ENCODE data around the gene EXPH5. TPM values are rescaled to one million over a fixed set of nuclear protein-coding genes. Genes with fewer than 3 reads are reported as not detected.
"Not testable (repeated sequence)": the region's sequence is repeated elsewhere in the genome, so short reads cannot be mapped to it uniquely, and the experiment has no call there.

EXPH5 gene, protein sequence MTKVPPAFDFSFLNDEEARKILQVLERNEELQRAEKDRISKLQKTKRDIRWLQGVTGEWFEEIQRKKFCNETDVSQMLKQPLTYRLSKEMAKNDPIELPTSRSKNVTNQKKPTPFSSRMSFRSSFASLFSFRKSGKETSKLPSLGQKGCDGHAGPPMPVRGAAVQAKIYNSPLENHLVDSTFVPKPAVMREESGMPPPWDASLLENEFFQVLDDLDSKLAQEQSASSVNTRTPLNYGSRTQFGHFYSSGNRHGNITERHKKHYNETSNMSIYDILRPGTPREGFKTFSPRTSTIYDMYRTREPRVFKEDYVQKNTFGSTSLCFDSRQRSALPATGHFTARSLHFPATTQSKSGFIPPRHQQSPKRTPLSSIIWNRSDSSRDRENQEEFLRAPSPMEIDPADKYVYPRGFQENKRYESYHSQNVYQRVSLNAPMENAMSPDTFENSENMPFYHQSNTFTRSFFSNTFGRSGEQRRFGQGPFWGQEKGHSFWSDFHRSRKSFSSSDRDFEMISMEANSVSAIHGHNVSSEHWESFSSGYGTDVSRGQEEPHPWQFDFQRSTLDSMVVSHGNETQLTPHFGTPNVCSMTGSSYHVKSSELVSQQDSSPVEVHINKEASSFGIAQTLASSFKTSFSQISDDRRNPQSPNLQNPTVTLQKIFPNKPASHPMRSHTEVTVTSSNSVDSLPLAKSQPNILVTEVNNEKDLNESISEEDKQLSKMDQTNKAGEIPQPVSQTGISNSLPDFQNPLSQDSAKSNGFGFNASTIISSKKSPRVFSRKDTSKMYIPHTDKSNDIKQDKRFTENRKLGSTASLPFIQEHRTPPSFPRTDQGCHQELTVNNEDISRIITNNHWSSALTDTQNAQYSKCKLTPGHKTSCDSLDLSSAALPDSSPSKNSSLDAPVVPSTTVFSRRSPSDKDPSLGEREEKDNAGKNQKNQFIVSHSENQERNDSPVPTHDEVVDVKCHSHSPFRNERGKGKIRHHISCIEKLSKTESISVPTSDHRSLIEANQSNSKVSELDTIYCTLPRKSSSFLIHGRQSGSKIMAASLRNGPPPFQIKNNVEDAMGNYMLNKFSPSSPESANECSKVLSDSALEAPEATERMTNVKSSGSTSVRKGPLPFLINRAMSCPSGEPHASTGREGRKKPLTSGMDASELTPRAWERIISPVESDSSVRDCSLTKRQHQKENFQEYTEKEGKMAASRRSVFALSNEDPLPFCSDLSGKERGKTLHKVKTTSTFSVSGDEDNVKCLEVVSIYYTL (N-terminal part only)
- 1 to 10 TPM; 2.4 to 6.0 TPM for total RNA-seq

GRCh38 chr11:108593214-108593922 is at the start of gene EXPH5:
Gene EXPH5, minus strand, starts transcription at chr11:108593768. Its CDS starts 232 bp downstream, at chr11:108593536.
- peak; percentile 97 for ATAC-seq (replicated peaks)
- peaks cover 3% of the 10 kb centered on the region for H3K27me3 Mint-ChIP-seq

GRCh38 chr11:108641752-108642151 is 48.2 kb upstream of the EXPH5 start:
- H3K36me3 Mint-ChIP-seq (ENCODE audit: low read depth); ATAC-seq (replicated peaks); H3K4me3 Mint-ChIP-seq; H3K27me3 Mint-ChIP-seq; H3K27ac Mint-ChIP-seq; H3K9me3 Mint-ChIP-seq; H3K4me1 Mint-ChIP-seq: not testable (repeated sequence)

More at GRCh38 chr11:108593214-108593922, at the start of gene EXPH5:
- Mint-ChIP-seq H3K36me3 (ENCODE audit: low read depth) (no peaks in the 10 kb centered on the region), H3K9me3 (no peaks in the 10 kb centered on the region), H3K4me1 (no peaks in the 10 kb centered on the region), H3K27ac (peak within 1 kb of the TSS; percentile 88), H3K4me3 (peak within 1 kb of the TSS; percentile 89)

GRCh38 chr11:108639146-108639545 is 45.6 kb upstream of the EXPH5 start:
- Mint-ChIP-seq H3K4me3 (no peak overlapping the region), H3K4me1 (no peaks in the 10 kb centered on the region), H3K36me3 (ENCODE audit: low read depth) (no peaks in the 10 kb centered on the region), H3K27me3 (peaks cover 12% of the 10 kb centered on the region), H3K9me3 (no peaks in the 10 kb centered on the region), H3K27ac (no peak overlapping the region)
- no peak for ATAC-seq (replicated peaks)

- Mint-ChIP-seq H3K36me3 (ENCODE audit: low read depth) (no peaks in the 10 kb centered on the region), H3K4me1 (no peaks in the 10 kb centered on the region), H3K27me3 (peaks cover 13% of the 10 kb centered on the region), H3K27ac (no peak overlapping the region), H3K4me3 (no peak overlapping the region), H3K9me3 (no peaks in the 10 kb centered on the region)
- no peak for ATAC-seq (replicated peaks)
Measured at GRCh38 chr11:108636222-108636621, 42.7 kb upstream of the EXPH5 start.

- Mint-ChIP-seq H3K4me1 (no peaks in the 10 kb centered on the region), H3K36me3 (ENCODE audit: low read depth) (no peaks in the 10 kb centered on the region), H3K9me3 (no peaks in the 10 kb centered on the region), H3K4me3 (no peak overlapping the region), H3K27me3 (peaks cover 13% of the 10 kb centered on the region), H3K27ac (no peak overlapping the region)
- no peak for ATAC-seq (replicated peaks)
Measured at GRCh38 chr11:108635106-108635505, 41.5 kb upstream of the EXPH5 start.

DNA sequence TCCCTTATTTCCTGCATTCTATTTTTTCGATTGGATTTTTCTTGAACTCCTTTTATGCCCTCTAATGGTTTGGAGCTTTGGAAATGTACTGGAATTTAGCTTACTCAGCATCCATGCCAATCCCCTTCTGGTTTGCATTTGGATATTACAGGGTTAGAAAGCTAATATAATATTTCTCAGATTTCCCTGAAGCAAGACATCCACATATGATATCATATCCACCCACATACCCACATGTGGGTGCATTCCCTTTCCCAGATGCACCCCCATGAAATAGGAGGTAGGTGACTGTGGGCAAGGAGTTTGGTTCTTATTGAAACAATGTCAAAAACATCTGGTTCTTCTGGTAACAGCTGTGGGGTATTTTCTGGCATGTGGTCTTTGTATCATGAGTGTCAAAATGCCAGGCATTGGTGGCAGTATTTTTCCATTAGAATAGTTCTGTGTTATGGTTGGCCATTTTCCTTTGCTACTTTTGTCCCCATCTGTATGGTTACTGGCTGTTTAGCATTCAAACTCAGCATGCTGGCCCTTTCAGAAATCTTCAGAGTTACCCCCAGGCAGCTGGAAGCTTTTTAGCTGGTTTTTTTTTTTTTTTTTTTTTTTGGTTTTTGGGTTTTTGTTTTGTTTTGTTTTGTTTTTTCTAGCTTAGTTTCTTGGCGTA is 38.6 kb upstream of the EXPH5 start:
- Mint-ChIP-seq H3K27ac (no peak overlapping the region), H3K27me3 (peaks cover 11% of the 10 kb centered on the region), H3K36me3 (ENCODE audit: low read depth) (no peaks in the 10 kb centered on the region), H3K4me1 (no peaks in the 10 kb centered on the region), H3K4me3 (no peak overlapping the region), H3K9me3 (no peaks in the 10 kb centered on the region)
- no peak for ATAC-seq (replicated peaks)

DNA sequence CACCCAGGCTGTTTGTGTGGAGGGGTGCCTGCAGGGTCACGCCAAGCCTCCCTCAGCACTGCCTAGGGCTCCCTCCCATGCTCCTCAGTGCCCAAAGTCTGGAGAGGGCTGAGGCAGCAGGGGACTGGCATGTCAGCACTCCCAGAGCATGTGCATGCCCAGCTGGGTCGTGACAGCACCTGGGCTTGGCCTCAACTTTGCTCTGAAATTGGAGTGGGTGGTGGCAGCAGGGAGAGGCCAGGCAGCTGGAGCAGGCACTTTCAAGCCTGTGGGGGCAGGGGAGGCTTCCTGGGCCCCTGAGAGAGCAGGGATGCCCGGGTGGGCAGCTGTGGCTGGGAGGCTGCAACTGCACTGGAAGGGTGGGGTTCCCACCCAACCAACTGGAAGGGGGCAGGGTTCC is 35.7 kb upstream of the EXPH5 start:
- ATAC-seq (replicated peaks) = no peak
- Mint-ChIP-seq H3K9me3 (no peaks in the 10 kb centered on the region), H3K27me3 (peaks cover 10% of the 10 kb centered on the region), H3K4me1 (no peaks in the 10 kb centered on the region), H3K27ac (no peak overlapping the region), H3K36me3 (ENCODE audit: low read depth) (no peaks in the 10 kb centered on the region), H3K4me3 (no peak overlapping the region)

DNA sequence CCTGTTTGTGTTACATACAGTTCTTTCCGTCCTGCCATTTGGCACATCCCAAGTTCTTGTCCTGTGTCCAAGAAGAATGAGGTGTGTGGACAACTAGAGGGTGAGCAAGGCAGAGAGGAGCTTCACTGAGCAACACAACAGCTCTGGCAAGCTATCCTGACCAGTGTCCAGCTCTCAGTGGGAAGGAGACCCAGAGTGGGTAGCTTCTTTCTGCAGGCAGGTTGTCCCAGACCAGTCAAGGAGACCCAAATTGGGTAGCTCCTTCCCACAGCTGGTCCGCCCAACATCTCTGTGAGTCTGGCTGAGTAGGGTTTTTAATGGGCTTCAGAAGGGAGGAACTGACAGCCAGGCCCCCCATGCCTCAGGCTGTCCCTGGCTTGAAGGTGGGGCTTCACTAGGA is 35.2 kb upstream of the EXPH5 start:
- Mint-ChIP-seq H3K9me3 (no peaks in the 10 kb centered on the region), H3K4me1 (no peaks in the 10 kb centered on the region), H3K27me3 (peaks cover 10% of the 10 kb centered on the region), H3K4me3 (no peak overlapping the region), H3K27ac (no peak overlapping the region), H3K36me3 (ENCODE audit: low read depth) (no peaks in the 10 kb centered on the region)
- no peak for ATAC-seq (replicated peaks)

- no peaks in the 10 kb centered on the region for H3K9me3 Mint-ChIP-seq
- no peak overlapping the region for H3K4me3 Mint-ChIP-seq
- peaks cover 10% of the 10 kb centered on the region for H3K27me3 Mint-ChIP-seq
- H3K36me3 Mint-ChIP-seq (ENCODE audit: low read depth) = no peaks in the 10 kb centered on the region
- no peaks in the 10 kb centered on the region for H3K4me1 Mint-ChIP-seq
- no peak overlapping the region for H3K27ac Mint-ChIP-seq
- no peak for ATAC-seq (replicated peaks)
Measured at GRCh38 chr11:108628326-108628725, 34.8 kb upstream of the EXPH5 start.

DNA sequence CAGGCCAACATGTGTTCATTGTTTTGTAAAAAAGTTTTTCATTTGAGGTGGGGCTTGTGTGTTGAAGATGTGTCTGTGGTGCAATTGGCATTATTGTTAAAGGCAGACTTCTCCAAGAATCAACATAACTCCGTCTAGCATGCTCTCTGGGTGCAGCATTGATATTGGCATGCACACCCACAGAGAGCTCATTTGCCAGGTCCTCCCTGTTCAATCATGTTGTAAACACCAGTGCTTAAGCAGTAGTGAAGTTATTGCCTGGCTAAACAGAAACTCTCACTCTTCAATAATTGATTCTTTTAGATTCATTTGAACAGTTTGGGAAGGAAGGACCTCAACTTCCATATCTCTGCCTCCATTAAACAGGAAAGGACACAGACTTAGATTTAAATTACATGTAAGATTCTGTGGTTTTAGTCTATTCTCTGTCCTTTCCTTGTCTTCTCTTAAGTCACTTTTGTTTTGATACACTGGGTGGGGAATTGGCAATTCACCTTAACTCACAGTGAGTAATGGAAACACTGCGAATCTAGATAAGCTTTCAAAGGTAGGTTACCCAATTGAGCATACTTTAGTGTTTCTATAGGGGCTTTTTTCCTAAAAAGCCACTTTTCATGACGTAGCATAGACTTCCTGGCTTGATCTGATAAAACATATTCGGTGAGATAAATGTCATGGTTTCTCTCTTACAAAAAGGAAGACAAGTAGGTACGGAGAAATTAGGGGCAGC is 30.8 kb upstream of the EXPH5 start:
- H3K36me3 Mint-ChIP-seq (ENCODE audit: low read depth) = no peaks in the 10 kb centered on the region
- no peaks in the 10 kb centered on the region for H3K9me3 Mint-ChIP-seq
- peak; percentile 44 for ATAC-seq (replicated peaks)
- no peaks in the 10 kb centered on the region for H3K4me1 Mint-ChIP-seq
- H3K27ac Mint-ChIP-seq = no peak overlapping the region
- no peak overlapping the region for H3K4me3 Mint-ChIP-seq
- H3K27me3 Mint-ChIP-seq = peaks cover 8% of the 10 kb centered on the region

DNA sequence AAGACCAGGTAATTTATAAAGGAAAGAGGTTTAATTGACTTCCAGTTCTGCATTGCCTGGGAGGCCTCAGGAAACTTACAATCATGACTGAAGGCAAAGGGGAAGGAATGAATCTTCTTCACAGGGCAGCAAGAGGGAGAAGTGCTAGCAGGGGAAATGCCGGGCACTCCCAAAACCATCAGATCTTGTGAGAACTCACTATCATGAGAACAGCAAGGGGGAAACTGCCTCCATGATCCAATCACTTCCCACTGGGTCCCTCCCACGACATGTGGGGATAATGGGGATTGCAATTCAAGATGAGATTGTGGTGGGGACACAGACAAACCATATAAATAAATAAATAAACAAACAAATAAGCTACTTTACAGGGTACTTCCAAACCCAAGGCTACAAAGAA is 28.8 kb upstream of the EXPH5 start:
- Mint-ChIP-seq H3K27ac (no peak overlapping the region), H3K9me3 (no peaks in the 10 kb centered on the region), H3K27me3 (peaks cover 19% of the 10 kb centered on the region), H3K4me1 (no peaks in the 10 kb centered on the region), H3K4me3 (no peak overlapping the region), H3K36me3 (ENCODE audit: low read depth) (no peaks in the 10 kb centered on the region)
- no peak for ATAC-seq (replicated peaks)

GRCh38 chr11:108620958-108621772 is 27.6 kb upstream of the EXPH5 start:
- Mint-ChIP-seq H3K27ac (no peak overlapping the region), H3K27me3 (peaks cover 24% of the 10 kb centered on the region), H3K4me1 (no peaks in the 10 kb centered on the region), H3K4me3 (no peak overlapping the region), H3K9me3 (no peaks in the 10 kb centered on the region), H3K36me3 (ENCODE audit: low read depth) (no peaks in the 10 kb centered on the region)
- ATAC-seq (replicated peaks) = peak; percentile 88
